Stimulated activated CD4-positive, alpha-beta T cell treated with anti-CD3 and anti-CD28 coated beads, Interleukin-2, amount 100 ng/mL, for 24 hours (primary cell): ENCODE data around the gene ELOB.
A peak's percentile ranks its signal among the peaks of the same experiment; 100 is the strongest.

ENCODE experiments used
- DNase-seq, 2 donors: peaks; one replicate each; pipeline ENCODE4 v3.0.0-alpha.2; 2020

Gene ELOB

GRCh38 chr16:2779978-2780898, 3.2 kb upstream of the ELOB start:
- no peak for DNase-seq

- DNase-seq = no peak
Measured at GRCh38 chr16:2779151-2779920, 2.3 kb upstream of the ELOB start.

GRCh38 chr16:2778630-2778958, 1.5 kb upstream of the ELOB start:
- DNase-seq = no peak

- DNase-seq = peak in 1 of 2 donors; percentile 47
Measured at GRCh38 chr16:2777903-2778629, 986 bp upstream of the ELOB start.

- peak in 1 of 2 donors; percentile 44 for DNase-seq
Measured at GRCh38 chr16:2776500-2777139, 460 bp downstream of the ELOB start.

GRCh38 chr16:2775765-2776499, 1.1 kb downstream of the ELOB start:
- no peak for DNase-seq

- no peak for DNase-seq
Measured at GRCh38 chr16:2775131-2775716, 1.9 kb downstream of the ELOB start.

- DNase-seq = no peak
Measured at GRCh38 chr16:2774161-2774891, 2.8 kb downstream of the ELOB start.

GRCh38 chr16:2773188-2773968, 3.7 kb downstream of the ELOB start:
- DNase-seq = no peak

- no peak for DNase-seq
Measured at GRCh38 chr16:2771496-2772402, 5.3 kb downstream of the ELOB start.

GRCh38 chr16:2770057-2770951, 6.8 kb downstream of the ELOB start:
- DNase-seq = peak in 1 of 2 donors; percentile 20

- no peak for DNase-seq
Measured at GRCh38 chr16:2769675-2770056, 7.4 kb downstream of the ELOB start.

- DNase-seq = no peak
Measured at GRCh38 chr16:2769100-2769529, 8.0 kb downstream of the ELOB start.

GRCh38 chr16:2768403-2769089, 8.5 kb downstream of the ELOB start:
- DNase-seq = no peak

- DNase-seq = no peak
Measured at GRCh38 chr16:2767891-2768290, 9.2 kb downstream of the ELOB start.

- no peak for DNase-seq
Measured at GRCh38 chr16:2767140-2767731, 9.8 kb downstream of the ELOB start.
